ENCODE results near the gene ZNF800.
"Not testable (repeated sequence)": the region's sequence is repeated elsewhere in the genome, so short reads cannot be mapped to it uniquely, and the experiment has no call there.

Gene ZNF800, protein sequence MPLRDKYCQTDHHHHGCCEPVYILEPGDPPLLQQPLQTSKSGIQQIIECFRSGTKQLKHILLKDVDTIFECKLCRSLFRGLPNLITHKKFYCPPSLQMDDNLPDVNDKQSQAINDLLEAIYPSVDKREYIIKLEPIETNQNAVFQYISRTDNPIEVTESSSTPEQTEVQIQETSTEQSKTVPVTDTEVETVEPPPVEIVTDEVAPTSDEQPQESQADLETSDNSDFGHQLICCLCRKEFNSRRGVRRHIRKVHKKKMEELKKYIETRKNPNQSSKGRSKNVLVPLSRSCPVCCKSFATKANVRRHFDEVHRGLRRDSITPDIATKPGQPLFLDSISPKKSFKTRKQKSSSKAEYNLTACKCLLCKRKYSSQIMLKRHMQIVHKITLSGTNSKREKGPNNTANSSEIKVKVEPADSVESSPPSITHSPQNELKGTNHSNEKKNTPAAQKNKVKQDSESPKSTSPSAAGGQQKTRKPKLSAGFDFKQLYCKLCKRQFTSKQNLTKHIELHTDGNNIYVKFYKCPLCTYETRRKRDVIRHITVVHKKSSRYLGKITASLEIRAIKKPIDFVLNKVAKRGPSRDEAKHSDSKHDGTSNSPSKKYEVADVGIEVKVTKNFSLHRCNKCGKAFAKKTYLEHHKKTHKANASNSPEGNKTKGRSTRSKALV

DNA sequence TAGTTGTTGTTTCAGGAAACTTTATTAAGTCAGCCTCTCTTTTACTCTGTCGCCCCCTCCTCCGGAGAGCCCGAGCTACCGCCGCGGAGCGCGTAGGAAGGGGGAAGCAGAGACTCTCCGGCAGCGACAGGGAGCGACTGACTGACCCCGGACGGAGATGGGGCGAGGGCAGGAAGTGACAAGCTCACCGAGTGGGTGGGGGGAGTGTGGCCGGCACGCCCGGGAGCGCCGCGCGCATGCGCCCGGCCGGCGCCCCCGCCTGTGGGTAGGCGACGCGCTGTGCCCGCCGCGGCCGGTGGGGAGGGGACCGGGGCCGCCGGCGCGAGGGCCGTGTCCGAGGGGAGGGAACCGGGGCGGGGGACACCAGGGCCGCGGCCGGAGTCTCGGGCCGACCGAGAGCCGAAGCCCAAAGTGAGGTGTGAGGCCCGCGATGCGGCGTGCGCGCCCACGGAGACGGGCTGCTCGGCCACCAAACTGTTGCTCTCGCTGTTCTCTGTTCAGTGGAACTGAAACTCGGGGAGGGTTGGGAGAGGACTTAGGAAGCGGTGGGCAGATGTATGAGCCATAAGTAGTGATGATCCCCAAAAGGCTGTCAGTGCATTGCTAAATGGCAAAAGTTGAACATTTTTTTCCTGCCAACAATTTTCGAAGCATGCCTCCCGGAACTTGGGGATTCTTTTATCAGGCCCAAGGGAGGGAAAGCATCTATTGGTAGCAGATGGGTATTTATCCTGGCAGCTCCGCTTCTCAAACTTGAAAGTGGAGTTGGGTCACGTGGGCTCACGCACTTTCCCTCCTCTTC is at the start of gene ZNF800:
TSS of gene ZNF800 (minus strand) at position 143 of the 802 bp plus-strand sequence. CDS start 1,151 bp downstream, outside the sequence.
- H3K27me3 ChIP-seq (ENCODE audit: control insufficient read depth, insufficient read depth, low read length): peaks cover 12% of the 10 kb centered on the region; the same call in 1 of the 2 replicates
- H3K27ac ChIP-seq (ENCODE audit: low read length): no peak within 1 kb of the TSS
- DNase-seq (ENCODE audit: low read depth, low spot score): peak; percentile 50
- WGBS (ENCODE audit: insufficient coverage, insufficient read length): no CpG with 5 or more reads among the region's 67 CpGs
- H3K4me1 ChIP-seq (ENCODE audit: control insufficient read depth, insufficient read depth, low read length): 0 out of 2 replicates have a peak, but pooled peaks cover 2% of the 10 kb centered on the region
- no peaks in the 10 kb centered on the region for H3K9me3 ChIP-seq (ENCODE audit: control insufficient read depth, insufficient read depth, low read length)
- H3K36me3 ChIP-seq (ENCODE audit: control insufficient read depth, insufficient read depth, low read length): no peaks in the 10 kb centered on the region; the same call in 1 of the 2 replicates
- peak within 1 kb of the TSS; percentile 82; the same call in 1 of the 2 replicates for H3K4me3 ChIP-seq (ENCODE audit: low read length)

DNA sequence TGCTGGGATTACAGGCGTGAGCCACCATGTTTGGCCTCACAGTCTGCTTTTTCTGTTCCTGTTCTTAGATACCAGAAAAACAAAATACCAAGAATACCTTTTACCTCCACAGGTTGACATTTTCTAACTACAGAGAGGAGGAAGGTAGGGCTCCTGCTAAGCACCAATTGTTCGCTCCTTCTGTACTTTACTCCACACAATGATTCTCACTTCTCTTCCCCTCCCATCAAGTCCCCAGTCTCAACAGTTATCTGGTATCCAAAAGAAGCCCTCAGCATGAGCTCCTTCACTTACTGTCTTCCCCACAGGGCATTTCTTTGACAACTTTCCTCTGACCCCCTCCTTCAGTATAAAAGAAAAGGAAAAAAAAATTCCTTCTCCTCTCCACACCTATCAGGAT is 47.7 kb upstream of the ZNF800 start:
- H3K27me3 ChIP-seq (ENCODE audit: control insufficient read depth, insufficient read depth, low read length): 0 out of 2 replicates have a peak, but pooled peaks cover 1% of the 10 kb centered on the region
- H3K4me3 ChIP-seq (ENCODE audit: low read length): no peak overlapping the region
- H3K4me1 ChIP-seq (ENCODE audit: control insufficient read depth, insufficient read depth, low read length): 0 out of 2 replicates have a peak, but pooled peaks cover 1% of the 10 kb centered on the region
- no peak overlapping the region for H3K27ac ChIP-seq (ENCODE audit: low read length)
- DNase-seq (ENCODE audit: low read depth, low spot score): no peak
- no peaks in the 10 kb centered on the region for H3K36me3 ChIP-seq (ENCODE audit: control insufficient read depth, insufficient read depth, low read length)
- no CpG with 5 or more reads among the region's 2 CpGs for WGBS (ENCODE audit: insufficient coverage, insufficient read length)
- H3K9me3 ChIP-seq (ENCODE audit: control insufficient read depth, insufficient read depth, low read length): no peaks in the 10 kb centered on the region

DNA sequence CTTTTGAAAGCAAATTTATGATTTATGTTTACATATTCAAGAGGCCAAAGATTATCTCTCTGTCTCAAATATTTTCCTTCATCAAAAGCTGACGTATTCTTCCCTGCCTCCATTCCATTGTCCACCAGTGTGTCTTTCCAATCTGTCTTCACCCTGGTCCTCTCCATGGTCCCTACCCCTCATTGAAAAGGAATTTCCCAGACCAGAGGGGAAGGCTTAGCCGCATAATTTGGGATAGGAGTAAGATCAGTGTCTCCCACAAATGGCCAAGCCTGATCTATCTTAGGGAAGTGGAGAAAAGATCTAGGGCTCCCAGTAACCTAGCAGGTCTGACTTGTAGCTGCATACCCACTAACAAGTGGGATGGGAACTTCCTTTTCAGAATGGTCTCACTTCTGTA is 46.3 kb upstream of the ZNF800 start:
- WGBS (ENCODE audit: insufficient coverage, insufficient read length): no CpG with 5 or more reads among the region's 2 CpGs
- DNase-seq (ENCODE audit: low read depth, low spot score): no peak
- Histone ChIP-seq H3K36me3 (ENCODE audit: control insufficient read depth, insufficient read depth, low read length) (no peaks in the 10 kb centered on the region), H3K4me1 (ENCODE audit: control insufficient read depth, insufficient read depth, low read length) (0 out of 2 replicates have a peak, but pooled peaks cover 1% of the 10 kb centered on the region), H3K27ac (ENCODE audit: low read length) (no peak overlapping the region), H3K9me3 (ENCODE audit: control insufficient read depth, insufficient read depth, low read length) (no peaks in the 10 kb centered on the region), H3K27me3 (ENCODE audit: control insufficient read depth, insufficient read depth, low read length) (0 out of 2 replicates have a peak, but pooled peaks cover 1% of the 10 kb centered on the region), H3K4me3 (ENCODE audit: low read length) (no peak overlapping the region)

DNA sequence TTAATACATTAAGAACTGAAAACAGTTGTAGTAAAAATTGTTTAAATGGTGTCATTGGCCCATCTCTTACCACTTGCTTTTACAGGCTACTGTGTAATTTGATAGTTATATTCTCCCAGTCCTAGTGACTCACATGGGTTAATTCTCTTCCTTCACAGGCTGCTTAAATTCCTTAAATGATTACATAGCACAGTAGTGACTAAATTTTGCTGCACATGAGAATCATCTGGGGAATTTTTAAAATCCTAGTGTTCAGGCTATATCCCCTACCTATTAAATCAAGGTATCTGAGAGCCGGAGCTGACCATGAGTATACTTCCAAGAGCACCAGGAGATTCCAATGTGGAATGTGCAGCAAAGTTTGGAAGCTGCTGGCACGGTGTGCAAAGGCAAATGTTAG is 45.3 kb upstream of the ZNF800 start:
- Histone ChIP-seq H3K4me3 (ENCODE audit: low read length) (no peak overlapping the region), H3K27ac (ENCODE audit: low read length) (no peak overlapping the region), H3K9me3 (ENCODE audit: control insufficient read depth, insufficient read depth, low read length) (no peaks in the 10 kb centered on the region), H3K27me3 (ENCODE audit: control insufficient read depth, insufficient read depth, low read length) (0 out of 2 replicates have a peak, but pooled peaks cover 1% of the 10 kb centered on the region), H3K4me1 (ENCODE audit: control insufficient read depth, insufficient read depth, low read length) (0 out of 2 replicates have a peak, but pooled peaks cover 1% of the 10 kb centered on the region), H3K36me3 (ENCODE audit: control insufficient read depth, insufficient read depth, low read length) (no peaks in the 10 kb centered on the region)
- no peak for DNase-seq (ENCODE audit: low read depth, low spot score)
- WGBS (ENCODE audit: insufficient coverage, insufficient read length): no CpG with 5 or more reads among the region's 2 CpGs

DNA sequence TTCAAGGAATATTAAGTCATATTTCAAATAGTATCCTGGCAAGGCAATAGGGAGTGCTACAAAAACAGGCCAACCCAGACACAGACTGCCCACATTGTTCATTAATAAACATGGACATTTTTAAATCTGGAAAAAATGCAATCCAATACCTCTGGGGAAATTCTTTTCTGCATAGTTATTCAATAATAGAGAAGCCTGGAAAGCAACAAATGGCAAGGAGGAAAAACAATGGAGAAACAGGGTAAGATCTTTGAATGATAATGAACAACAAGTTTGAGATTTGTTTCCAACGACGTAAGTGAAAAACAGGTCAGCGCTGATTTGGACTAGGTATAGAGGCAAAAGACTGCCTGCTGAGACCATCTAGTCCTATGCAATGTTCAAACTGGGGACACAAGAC is 44.7 kb upstream of the ZNF800 start:
- H3K27ac ChIP-seq (ENCODE audit: low read length): no peak overlapping the region
- DNase-seq (ENCODE audit: low read depth, low spot score): no peak
- H3K9me3 ChIP-seq (ENCODE audit: control insufficient read depth, insufficient read depth, low read length): no peaks in the 10 kb centered on the region
- H3K36me3 ChIP-seq (ENCODE audit: control insufficient read depth, insufficient read depth, low read length): no peaks in the 10 kb centered on the region
- no CpG with 5 or more reads among the region's 3 CpGs for WGBS (ENCODE audit: insufficient coverage, insufficient read length)
- no peak overlapping the region for H3K4me3 ChIP-seq (ENCODE audit: low read length)
- H3K27me3 ChIP-seq (ENCODE audit: control insufficient read depth, insufficient read depth, low read length): 0 out of 2 replicates have a peak, but pooled peaks cover 1% of the 10 kb centered on the region
- 0 out of 2 replicates have a peak, but pooled peaks cover 1% of the 10 kb centered on the region for H3K4me1 ChIP-seq (ENCODE audit: control insufficient read depth, insufficient read depth, low read length)

DNA sequence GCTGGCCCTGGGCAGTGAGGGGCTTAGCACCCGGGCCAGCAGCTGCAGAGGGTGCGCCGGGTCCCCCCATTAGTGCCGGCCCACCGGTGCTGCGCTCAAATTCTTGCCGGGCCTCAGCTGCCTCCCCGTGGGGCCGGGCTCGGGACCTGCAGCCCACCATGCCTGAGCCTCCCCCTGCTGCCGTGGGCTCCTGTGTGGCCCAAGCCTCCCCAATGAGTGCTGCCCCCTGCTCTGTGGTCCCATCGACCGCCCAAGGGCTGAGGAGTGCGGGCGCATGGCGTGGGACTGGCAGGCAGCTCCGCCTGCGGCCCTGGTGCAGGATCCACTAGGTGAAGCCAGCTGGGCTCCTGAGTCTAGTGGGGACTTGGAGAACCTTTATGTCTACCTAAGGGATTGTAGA is 36.8 kb upstream of the ZNF800 start:
- not testable (repeated sequence) for H3K27me3 ChIP-seq (ENCODE audit: control insufficient read depth, insufficient read depth, low read length); H3K4me1 ChIP-seq (ENCODE audit: control insufficient read depth, insufficient read depth, low read length); H3K36me3 ChIP-seq (ENCODE audit: control insufficient read depth, insufficient read depth, low read length); H3K9me3 ChIP-seq (ENCODE audit: control insufficient read depth, insufficient read depth, low read length); H3K4me3 ChIP-seq (ENCODE audit: low read length); DNase-seq (ENCODE audit: low read depth, low spot score); H3K27ac ChIP-seq (ENCODE audit: low read length)
- WGBS (ENCODE audit: insufficient coverage, insufficient read length): no CpG with 5 or more reads among the region's 18 CpGs

DNA sequence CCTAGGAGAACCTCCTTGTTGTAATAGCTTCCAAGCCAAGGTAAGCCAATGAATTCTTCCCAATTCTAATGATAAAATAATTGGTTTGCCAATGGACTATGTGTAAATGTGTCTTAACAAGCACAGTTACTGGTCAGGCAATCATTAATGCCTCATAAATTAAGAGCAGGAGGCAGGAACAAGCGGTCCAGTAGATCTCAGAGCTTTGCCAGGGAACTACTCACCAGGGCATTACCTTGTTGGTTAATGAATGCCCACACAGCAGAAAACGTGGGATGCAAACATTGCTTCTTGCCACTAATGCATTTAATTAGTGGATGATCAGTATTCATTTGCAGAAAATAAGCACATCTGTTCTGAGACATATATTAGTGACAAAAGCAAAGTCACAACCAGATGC is 26.7 kb upstream of the ZNF800 start:
- no peaks in the 10 kb centered on the region for H3K36me3 ChIP-seq (ENCODE audit: control insufficient read depth, insufficient read depth, low read length)
- WGBS (ENCODE audit: insufficient coverage, insufficient read length): no CpG with 5 or more reads among the region's 2 CpGs
- no peak overlapping the region for H3K27ac ChIP-seq (ENCODE audit: low read length)
- no peaks in the 10 kb centered on the region for H3K4me1 ChIP-seq (ENCODE audit: control insufficient read depth, insufficient read depth, low read length)
- H3K9me3 ChIP-seq (ENCODE audit: control insufficient read depth, insufficient read depth, low read length): no peaks in the 10 kb centered on the region
- no peaks in the 10 kb centered on the region for H3K27me3 ChIP-seq (ENCODE audit: control insufficient read depth, insufficient read depth, low read length)
- H3K4me3 ChIP-seq (ENCODE audit: low read length): no peak overlapping the region
- DNase-seq (ENCODE audit: low read depth, low spot score): no peak

DNA sequence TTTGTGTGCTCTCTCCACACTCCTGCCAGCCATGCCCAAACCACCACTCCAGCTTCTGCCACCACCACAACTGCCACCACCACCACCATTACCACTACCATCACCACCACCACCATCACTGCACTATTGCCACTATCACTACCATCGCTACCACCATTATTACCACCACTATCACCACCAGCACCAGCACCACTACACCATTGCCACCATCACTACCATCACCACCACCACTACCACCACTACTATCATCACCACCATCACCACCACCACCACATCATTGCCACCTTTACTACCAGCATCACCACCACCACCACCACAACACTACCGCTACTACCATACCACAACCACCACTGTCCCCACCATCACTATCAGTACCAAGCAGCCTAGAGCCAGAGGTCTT is 26.0 kb upstream of the ZNF800 start:
- no CpG with 5 or more reads among the region's 2 CpGs for WGBS (ENCODE audit: insufficient coverage, insufficient read length)
- Histone ChIP-seq H3K27ac (ENCODE audit: low read length) (no peak overlapping the region), H3K4me1 (ENCODE audit: control insufficient read depth, insufficient read depth, low read length) (no peaks in the 10 kb centered on the region), H3K36me3 (ENCODE audit: control insufficient read depth, insufficient read depth, low read length) (no peaks in the 10 kb centered on the region), H3K9me3 (ENCODE audit: control insufficient read depth, insufficient read depth, low read length) (no peaks in the 10 kb centered on the region), H3K27me3 (ENCODE audit: control insufficient read depth, insufficient read depth, low read length) (no peaks in the 10 kb centered on the region), H3K4me3 (ENCODE audit: low read length) (no peak overlapping the region)
- no peak for DNase-seq (ENCODE audit: low read depth, low spot score)

DNA sequence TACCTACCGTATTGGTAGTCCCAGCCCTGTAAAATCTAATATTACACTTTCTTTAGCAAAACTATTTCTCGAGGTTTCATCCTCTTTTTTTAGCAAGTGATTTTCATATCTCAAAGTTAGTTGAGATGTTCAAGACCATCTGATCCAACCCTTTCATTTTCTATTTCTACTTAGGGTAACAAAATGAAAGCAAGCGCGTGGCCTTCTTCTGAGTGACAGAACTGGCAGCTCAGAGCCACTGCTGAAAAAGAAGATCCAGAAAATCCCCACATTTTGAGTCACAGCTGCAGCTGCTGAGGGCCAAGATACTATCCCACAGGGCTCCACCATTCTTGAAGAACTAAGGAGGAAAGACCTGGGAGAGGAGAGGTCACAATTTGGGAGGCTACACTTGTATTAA is 24.8 kb upstream of the ZNF800 start:
- no CpG with 5 or more reads among the region's 4 CpGs for WGBS (ENCODE audit: insufficient coverage, insufficient read length)
- no peak for DNase-seq (ENCODE audit: low read depth, low spot score)
- no peaks in the 10 kb centered on the region for H3K27me3 ChIP-seq (ENCODE audit: control insufficient read depth, insufficient read depth, low read length)
- no peak overlapping the region for H3K4me3 ChIP-seq (ENCODE audit: low read length)
- H3K4me1 ChIP-seq (ENCODE audit: control insufficient read depth, insufficient read depth, low read length): no peaks in the 10 kb centered on the region
- no peaks in the 10 kb centered on the region for H3K9me3 ChIP-seq (ENCODE audit: control insufficient read depth, insufficient read depth, low read length)
- H3K27ac ChIP-seq (ENCODE audit: low read length): no peak overlapping the region
- H3K36me3 ChIP-seq (ENCODE audit: control insufficient read depth, insufficient read depth, low read length): no peaks in the 10 kb centered on the region
